GM12872 (cell line): ENCODE data around the gene PDE4D.

Experiments used
- TF ChIP-seq, protein P1 (sequence below): IDR thresholded peaks from 3 replicates; pipeline ENCODE4 v1.5.1; 2011; ENCODE audit warnings: low read depth, mild to moderate bottlenecking, low read length, moderate library complexity; ENCODE audit not compliant: insufficient read depth

The PDE4D gene

DNA sequence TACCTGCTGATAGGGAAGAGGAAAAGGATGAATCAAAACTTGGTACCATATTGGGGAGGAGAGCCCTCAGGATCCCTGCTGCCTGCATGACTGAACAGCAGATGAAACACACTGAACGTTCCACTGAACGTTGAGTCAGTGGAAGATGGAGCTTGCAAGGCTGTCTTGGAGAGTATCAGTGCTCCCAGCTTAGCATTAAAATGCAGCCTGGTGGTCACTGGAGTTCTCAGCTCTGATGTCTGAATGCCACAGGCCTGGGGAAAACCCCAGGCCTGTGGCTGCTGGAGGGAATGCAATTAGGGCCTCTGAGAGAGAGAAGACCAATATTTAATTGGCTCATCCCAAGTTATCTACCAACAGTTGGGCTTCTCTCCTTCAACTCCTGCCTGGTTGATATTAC lies 54.5 kb downstream of the PDE4D start:
- TF ChIP-seq, protein P1, sequence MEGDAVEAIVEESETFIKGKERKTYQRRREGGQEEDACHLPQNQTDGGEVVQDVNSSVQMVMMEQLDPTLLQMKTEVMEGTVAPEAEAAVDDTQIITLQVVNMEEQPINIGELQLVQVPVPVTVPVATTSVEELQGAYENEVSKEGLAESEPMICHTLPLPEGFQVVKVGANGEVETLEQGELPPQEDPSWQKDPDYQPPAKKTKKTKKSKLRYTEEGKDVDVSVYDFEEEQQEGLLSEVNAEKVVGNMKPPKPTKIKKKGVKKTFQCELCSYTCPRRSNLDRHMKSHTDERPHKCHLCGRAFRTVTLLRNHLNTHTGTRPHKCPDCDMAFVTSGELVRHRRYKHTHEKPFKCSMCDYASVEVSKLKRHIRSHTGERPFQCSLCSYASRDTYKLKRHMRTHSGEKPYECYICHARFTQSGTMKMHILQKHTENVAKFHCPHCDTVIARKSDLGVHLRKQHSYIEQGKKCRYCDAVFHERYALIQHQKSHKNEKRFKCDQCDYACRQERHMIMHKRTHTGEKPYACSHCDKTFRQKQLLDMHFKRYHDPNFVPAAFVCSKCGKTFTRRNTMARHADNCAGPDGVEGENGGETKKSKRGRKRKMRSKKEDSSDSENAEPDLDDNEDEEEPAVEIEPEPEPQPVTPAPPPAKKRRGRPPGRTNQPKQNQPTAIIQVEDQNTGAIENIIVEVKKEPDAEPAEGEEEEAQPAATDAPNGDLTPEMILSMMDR = no peak

DNA sequence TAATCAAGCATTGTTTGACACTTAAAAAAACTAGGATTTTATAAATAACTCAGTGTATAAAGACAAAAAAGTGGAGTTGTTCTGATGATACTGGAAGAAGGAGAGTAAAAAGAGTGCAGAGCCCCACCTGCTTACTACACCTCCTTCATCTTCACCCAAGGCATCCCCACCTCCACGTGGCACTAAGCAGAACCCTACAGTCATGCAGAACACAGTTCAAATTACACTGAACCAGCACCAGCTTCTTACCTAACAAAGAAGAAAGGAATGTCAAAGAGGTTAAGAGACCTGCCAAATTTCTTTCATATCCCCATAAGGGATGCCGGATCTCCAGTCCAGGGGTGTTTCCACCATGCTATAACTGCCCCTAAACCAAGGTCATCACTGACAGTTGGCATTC lies 55.5 kb downstream of the PDE4D start:
- TF ChIP-seq, protein P1 = no peak

DNA sequence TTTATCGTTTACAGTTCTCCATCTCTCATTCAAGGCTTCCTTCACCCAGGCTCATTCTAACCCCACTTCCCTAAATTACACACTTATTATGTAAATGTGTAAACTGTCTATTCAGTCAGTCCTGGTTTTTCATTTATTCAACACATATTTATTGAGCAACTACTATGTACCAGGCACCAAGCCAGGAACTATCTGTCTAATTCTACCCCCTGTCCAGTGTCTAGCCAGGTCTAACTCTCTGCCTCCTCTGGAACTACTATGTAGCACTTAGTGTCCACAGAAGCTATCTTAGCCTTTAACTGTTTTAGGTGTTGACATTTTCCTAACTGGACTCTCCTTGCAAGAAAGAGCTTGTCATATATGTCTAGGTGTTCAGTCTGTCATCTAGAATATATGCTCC lies 56.5 kb downstream of the PDE4D start:
- TF ChIP-seq, protein P1 = no peak

DNA sequence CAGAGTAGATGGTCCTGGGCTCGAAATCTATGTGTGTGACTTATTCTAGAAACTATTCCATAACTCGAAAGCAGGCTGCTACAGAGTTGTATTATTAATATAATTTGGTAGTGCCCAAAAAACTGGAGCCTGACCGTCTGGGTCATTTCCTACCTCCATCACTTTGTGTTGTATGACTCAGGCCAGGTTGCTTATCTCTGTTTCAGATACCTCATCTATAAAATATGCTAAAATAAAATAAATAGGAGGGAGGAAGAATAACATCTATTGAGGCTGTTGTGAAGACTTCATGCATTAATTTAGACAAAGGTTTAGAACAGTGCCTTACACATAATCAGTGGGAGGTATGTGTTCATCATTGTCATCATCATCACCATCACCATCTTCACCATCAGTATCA lies 57.7 kb downstream of the PDE4D start:
- TF ChIP-seq, protein P1 = no peak

DNA sequence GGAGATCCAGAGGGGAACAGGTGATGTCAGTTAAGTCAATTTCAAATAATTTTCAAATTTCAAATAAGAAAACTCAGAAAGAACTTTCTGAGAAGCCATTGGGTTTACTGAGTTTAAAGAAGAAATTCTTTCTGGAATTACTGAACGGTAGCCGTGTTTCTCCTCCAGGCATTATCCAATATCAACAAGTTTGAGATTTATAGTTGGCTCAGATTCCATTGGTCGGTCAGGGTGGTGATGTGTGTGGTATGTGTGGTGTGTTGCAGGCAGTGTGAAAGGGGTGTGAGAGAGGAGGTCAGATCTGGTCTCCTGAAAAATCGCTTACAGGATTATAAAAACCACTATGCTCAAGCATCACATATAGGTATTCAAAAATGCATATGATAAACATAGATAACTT lies 60.1 kb downstream of the PDE4D start:
- TF ChIP-seq, protein P1 = no peak

DNA sequence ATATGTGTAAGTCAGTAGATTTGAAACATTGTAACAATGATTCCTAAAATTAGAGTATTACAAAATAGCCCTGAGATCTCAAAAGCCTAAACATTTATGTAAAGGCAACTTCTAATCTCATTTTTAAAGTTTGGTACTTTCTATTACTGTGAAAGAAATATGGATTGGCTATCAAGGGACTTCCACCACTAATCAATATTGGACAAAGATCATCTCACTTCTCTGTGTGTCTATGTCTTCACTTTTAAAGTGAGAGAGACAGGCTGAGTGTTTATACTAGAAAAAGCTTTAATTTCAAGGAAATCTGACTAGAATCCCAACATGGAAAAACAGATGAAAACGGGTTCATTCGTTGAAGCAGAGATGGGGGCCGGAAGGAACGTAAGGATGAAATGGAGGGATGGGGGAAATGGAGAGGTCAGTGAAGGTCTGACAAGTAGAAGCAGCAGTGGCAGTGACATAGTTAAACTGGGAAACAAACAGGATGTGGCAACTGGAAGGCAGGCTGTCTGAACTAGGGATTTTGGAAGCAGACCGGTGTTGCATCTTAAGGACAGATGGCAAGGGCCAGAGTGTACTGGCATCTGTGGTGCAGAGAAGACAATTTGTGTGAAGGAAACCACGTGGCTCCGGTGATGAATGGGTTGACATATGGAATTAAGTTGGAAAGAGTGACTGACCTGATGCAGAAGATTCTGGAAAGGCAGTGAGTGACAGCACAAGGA lies 60.8 kb downstream of the PDE4D start:
- TF ChIP-seq, protein P1 = no peak

DNA sequence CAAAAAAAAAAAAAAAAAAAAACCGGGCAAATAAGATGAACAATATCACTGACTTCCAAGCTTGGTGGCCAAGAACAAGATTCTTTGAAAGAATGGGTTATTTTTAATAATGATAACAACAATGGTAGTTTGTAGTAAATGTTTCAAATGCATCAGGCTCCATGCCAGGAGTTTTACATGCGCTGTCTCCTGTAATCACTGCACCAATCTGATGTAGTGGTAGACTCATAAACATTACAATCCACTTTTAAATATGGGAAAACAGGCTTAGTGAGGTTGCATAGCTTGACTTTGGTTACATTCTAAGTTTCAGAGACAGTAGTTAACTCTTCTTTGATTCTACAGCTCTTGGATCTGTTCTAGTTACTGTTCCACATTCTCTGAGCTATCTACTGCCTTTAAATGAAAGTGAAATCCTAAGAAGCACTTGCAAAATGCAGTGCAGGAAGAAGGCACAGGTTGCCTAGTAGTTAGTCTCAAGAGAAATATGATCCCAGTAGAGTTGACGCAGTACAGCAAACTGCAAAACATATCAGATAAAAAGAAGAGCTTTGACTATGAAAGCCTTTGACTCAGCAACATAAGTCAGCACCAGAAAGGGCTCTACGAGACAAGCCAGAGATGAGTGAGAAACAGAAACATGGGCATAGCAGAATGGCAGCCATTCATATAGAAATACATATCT lies 62.1 kb downstream of the PDE4D start:
- TF ChIP-seq, protein P1 = no peak
